Measurements from ENCODE around the gene S100PBP.
A peak's percentile ranks its signal among the peaks of the same experiment; 100 is the strongest.
"Not testable (repeated sequence)": the region's sequence is repeated elsewhere in the genome, so short reads cannot be mapped to it uniquely, and the experiment has no call there.

The S100PBP gene

GRCh38 chr1:32901823-32902534, 84.5 kb downstream of the S100PBP start:
- DNase-seq, result no peak

DNA sequence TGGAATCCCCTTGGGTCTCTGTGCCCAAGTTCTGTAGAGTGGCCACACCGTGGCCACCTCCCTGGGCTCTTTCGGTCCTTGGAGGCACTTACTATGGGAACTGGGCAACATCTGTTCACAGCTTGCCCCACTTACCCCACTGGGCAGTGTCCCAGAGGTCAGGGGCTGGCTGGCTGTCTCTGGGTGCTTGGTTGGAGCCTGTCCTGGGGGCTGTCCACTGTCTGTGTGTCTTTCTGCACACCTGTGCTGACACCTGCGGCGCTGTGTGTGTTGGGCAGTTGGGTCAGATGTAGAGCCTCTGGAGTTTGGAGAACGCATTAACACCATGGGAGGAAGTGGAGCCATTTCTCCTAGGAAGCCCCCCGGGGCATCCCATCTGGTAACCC, 85.1 kb downstream of the S100PBP start:
- DNase-seq, result peak; percentile 16

DNA sequence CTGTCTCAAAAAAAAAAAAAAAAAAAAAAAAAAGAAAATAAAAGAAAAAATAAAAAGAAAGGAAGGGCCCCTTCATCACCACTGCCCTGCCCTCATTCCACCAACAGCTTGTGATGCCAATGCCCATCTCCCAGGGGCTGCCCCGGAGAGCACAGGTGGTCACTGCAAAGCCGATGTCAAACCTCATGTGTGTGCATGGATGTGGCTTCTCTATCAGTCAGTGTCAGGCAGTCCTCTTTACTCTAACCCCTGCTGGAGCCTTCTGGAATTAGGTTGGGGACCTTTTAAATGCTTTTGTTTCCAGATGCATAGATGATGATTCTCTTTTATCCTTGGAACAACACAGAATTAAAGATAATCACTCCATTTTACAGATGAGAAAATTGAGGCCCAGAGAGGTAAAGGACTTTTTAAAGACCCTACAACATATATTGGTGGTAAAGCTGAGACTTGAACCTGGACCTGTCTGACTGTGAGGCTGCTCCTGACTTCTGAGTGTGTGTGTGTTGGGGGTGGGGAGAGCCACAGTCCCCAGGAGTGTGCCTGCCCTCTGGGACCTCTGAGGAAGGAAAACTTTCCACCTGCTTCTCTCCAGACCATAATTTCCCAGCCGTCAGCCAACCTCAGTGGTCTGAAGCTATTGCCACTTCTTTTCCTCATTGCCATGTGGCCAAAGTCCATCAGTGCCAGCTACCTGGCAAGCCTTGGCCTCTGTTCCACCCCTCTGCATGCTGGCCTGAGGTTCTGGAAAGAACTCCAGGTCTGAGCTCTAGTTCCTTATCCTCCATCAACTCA, 86.7 kb downstream of the S100PBP start:
- DNase-seq, result peak; percentile 70

DNA sequence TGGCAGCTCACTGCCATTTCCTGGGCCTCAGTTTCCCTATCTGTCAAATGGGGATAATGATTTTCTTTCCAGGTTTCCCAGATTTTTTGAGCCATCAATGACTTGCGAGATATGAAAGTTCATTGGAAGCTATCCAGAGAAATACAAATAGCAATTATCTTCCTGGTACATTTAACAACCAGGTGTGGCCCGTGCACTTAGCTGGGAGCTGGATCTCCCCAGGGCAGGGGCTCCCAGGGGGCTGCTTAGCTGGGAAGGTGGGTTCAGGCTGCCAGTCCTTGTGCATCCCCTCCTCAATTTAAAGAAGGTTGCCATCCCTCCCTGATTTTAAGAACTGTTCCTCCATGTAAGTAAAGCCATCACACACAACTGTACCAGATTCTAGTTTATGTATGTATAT, 87.3 kb downstream of the S100PBP start:
- peak; percentile 72 for DNase-seq

- DNase-seq, result not testable (repeated sequence)
Observed at GRCh38 chr1:32905588-32905987, 88.1 kb downstream of the S100PBP start.

- no peak for DNase-seq
Observed at GRCh38 chr1:32906654-32907053, 89.2 kb downstream of the S100PBP start.

GRCh38 chr1:32907435-32907834, 90.0 kb downstream of the S100PBP start:
- no peak for DNase-seq

Data from NCI-H69 (cell line).